Mucosa of rectum (tissue), 2 donors: ENCODE measurements around the gene TEX35.

Experiments used
- H3K27ac ChIP-seq, 2 donors: one replicate each; pipeline ENCODE4 v1.7.0; 2013; ENCODE audit warnings: inconsistent platforms in 2 of 2, low read depth in 2 of 2, low read length in 2 of 2
- H3K27me3 ChIP-seq, 2 donors: one replicate each; pipeline ENCODE4 v1.7.0; 2013; ENCODE audit warnings: low read length in 2 of 2; ENCODE audit not compliant: control insufficient read depth in 2 of 2, insufficient read depth in 2 of 2
- H3K36me3 ChIP-seq, 2 donors: one replicate each; pipeline ENCODE4 v1.7.0; 2013; ENCODE audit warnings: low read length in 2 of 2; ENCODE audit not compliant: control insufficient read depth in 2 of 2, insufficient read depth in 2 of 2
- H3K4me1 ChIP-seq, 2 donors: one replicate each; pipeline ENCODE4 v1.7.0; 2013; ENCODE audit warnings: low read length in 2 of 2, mild to moderate bottlenecking in 1 of 2; ENCODE audit not compliant: control insufficient read depth in 2 of 2, insufficient read depth in 2 of 2
- H3K4me3 ChIP-seq, 2 donors: one replicate each; pipeline ENCODE4 v1.7.0; 2013; ENCODE audit warnings: low read length in 2 of 2
- H3K9ac ChIP-seq, 2 donors: one replicate each; pipeline ENCODE4 v1.7.0; 2013; ENCODE audit warnings: low read length in 2 of 2, low read depth in 1 of 2, mild to moderate bottlenecking in 1 of 2
- H3K9me3 ChIP-seq, 2 donors: one replicate each; pipeline ENCODE4 v1.7.0; 2013; ENCODE audit warnings: low read length in 2 of 2; ENCODE audit not compliant: control insufficient read depth in 2 of 2
- donor health status: healthy.
- donor health status: Normal muscosa, but diverticular disease.

The TEX35 gene

GRCh38 chr1:178530502-178530901 lies 17.6 kb downstream of the TEX35 start:
- Histone ChIP-seq H3K36me3 (no peaks in the 10 kb centered on the region), H3K4me3 (no peak overlapping the region), H3K27me3 (no peaks in the 10 kb centered on the region), H3K27ac (no peak overlapping the region), H3K4me1 (peaks cover 4 to 8% of the 10 kb centered on the region in 2 donors), H3K9ac (no peak overlapping the region), H3K9me3 (no peaks in the 10 kb centered on the region)

DNA sequence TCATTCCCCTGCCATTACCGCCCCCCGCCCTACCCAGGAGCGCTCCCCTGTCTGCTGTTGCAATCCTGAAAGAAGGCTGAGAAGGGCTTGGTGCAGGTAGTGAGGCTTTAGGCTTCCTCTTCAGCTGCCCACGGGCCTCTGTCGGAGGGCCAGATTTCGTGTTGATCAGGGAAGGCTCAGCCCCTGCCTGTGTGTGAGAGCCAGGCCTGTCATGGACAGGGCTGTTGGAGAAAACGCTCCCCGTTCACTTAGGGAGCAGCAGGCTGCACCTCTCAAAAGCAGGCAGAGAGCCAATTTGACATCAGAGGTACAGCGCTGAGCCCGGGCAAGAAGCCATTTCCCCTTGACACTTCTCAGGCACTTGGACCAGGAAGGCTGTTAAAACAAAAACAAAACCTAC lies 19.0 kb downstream of the TEX35 start:
- Histone ChIP-seq H3K27ac (no peak overlapping the region), H3K4me1 (peaks cover 5 to 8% of the 10 kb centered on the region in 2 donors), H3K4me3 (peak overlapping the region in 1 of 2 donors; percentile 48), H3K9ac (peak overlapping the region in 1 of 2 donors; percentile 6), H3K27me3 (no peaks in the 10 kb centered on the region), H3K9me3 (no peaks in the 10 kb centered on the region), H3K36me3 (no peaks in the 10 kb centered on the region)

DNA sequence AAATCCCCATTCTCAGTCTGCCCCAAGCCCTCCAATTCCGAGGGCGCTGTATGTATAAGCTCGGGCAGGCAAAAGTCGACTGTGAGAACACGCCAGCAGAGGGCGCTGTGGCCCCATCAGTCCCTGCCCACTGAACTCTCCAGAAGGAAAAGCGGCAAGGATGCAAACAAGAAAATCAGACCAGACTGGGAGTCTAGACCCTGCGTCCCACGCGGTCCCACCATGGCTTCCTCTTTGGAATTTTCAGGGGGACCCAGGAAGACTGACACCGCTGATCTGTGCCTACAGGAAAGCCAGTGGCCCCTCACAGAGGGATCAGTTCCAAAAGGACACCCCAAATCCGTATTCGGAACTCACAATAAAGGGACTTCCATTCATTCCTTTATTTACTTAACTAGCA lies 19.5 kb downstream of the TEX35 start:
- Histone ChIP-seq H3K27me3 (no peaks in the 10 kb centered on the region), H3K9ac (peak overlapping the region in 1 of 2 donors; percentile 6)

DNA sequence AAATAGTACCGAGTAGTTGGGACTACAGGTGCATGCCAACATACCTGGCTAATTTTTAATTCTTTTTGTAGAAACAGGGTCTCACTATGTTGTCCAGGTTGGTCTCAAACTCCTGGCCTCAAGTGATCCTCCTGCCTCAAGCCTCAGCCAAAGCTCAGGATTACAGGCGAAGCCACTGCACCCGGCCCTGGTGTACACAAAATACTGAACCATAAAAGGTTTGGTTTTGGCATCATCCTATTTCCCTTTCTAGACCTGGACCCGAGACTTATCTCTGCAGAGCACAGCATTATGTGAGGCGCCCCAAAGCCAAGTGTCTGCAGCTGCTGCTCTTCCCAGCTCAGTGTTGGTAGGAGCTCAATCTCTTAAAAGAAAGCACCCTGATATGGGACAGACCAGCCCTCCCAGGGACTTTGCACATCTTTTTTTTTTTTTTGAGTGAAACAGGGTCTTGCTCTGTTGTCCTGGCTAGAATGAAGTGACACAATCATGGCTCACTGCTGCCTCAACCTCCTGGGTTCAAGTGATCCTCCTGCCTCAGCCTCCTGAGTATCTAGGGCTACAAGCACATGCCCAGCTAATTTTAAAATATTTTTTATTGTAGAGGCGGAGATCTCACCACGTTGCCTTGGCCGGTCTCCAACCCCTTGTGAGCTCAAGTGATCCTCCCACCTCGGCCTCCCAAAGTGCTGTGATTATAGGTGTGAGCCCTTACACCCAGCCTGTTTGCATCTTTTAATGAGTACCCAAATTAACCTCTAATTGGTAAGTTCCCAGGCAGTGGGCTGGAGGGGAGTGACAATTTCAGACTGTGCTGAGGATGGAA lies 20.4 kb downstream of the TEX35 start:
- H3K4me1 ChIP-seq, result peaks cover 19% of the 10 kb centered on the region in 2 donors

More for the DNA sequence above, 19.5 kb downstream of the TEX35 start:
- no peaks in the 10 kb centered on the region for H3K9me3 ChIP-seq
- H3K36me3 ChIP-seq, result no peaks in the 10 kb centered on the region
- H3K4me1 ChIP-seq, result peaks cover 10 to 13% of the 10 kb centered on the region in 2 donors
- H3K27ac ChIP-seq, result no peak overlapping the region
- H3K4me3 ChIP-seq, result peak overlapping the region; percentile 8 to 48

GRCh38 chr1:178534137-178534868 lies 21.4 kb downstream of the TEX35 start:
- Histone ChIP-seq H3K4me1 (peaks cover 24 to 26% of the 10 kb centered on the region in 2 donors), H3K36me3 (no peaks in the 10 kb centered on the region), H3K4me3 (no peak overlapping the region), H3K9ac (no peak overlapping the region), H3K9me3 (no peaks in the 10 kb centered on the region), H3K27ac (no peak overlapping the region), H3K27me3 (no peaks in the 10 kb centered on the region)

More for the DNA sequence above, 20.4 kb downstream of the TEX35 start:
- H3K9me3 ChIP-seq, result no peaks in the 10 kb centered on the region
- H3K36me3 ChIP-seq, result no peaks in the 10 kb centered on the region
- no peak overlapping the region for H3K4me3 ChIP-seq
- no peak overlapping the region for H3K9ac ChIP-seq
- H3K27me3 ChIP-seq, result no peaks in the 10 kb centered on the region
- no peak overlapping the region for H3K27ac ChIP-seq

DNA sequence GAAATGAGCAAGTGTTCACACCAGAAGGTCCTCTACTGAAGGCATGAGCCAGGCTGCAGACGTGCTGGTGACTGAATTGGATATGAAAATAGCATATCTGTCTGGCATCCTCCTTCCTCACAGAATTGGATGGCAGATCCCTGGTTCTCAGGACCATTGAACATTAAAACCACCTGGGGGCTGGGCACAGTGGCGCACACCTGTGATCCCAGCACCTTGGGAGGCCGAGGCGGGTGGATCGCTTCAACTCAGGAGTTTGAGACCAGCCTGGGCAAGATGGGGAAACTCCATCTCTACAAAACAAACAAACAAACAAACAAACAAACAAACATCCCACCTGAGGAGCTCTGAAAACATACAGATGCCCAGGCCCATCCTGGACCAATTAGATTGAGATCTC lies 23.4 kb downstream of the TEX35 start:
- Histone ChIP-seq H3K36me3 (no peaks in the 10 kb centered on the region), H3K9ac (no peak overlapping the region), H3K4me1 (peaks cover 24 to 28% of the 10 kb centered on the region in 2 donors), H3K4me3 (no peak overlapping the region), H3K27ac (peak overlapping the region; percentile 60 to 81), H3K27me3 (no peaks in the 10 kb centered on the region), H3K9me3 (no peaks in the 10 kb centered on the region)

DNA sequence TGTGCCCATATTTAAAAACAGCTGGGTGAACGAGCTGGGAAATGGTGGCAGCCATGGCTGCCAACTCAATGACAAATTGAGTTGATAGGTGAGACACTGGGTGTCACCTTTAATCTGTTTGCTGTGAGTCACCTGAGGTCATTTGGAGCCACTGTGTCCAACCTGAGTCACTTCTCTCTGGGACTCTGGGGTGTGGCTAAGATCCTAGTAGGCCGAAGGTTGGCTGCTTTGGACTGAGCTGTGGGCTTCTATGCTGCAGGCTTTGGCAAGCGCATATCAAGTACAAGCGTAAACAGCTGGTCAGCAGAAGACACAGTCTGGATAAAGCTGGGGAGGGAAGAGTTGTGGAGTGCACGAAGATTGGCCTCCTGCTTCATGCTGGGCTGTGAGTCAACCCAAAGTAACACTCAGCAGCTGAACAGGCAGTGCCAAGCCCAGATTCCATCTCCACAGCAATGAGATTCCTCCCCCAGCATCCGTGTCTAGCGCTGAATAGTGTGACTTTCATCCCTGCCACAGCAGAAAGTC lies 24.0 kb downstream of the TEX35 start:
- peaks cover 29% of the 10 kb centered on the region in 2 donors for H3K4me1 ChIP-seq
- no peaks in the 10 kb centered on the region for H3K36me3 ChIP-seq
- no peaks in the 10 kb centered on the region for H3K9me3 ChIP-seq
- H3K27ac ChIP-seq, result peak overlapping the region; percentile 79 to 89
- peak overlapping the region; percentile 15 to 23 for H3K4me3 ChIP-seq
- peak overlapping the region; percentile 19 to 20 for H3K9ac ChIP-seq
- no peaks in the 10 kb centered on the region for H3K27me3 ChIP-seq

- no peaks in the 10 kb centered on the region for H3K27me3 ChIP-seq
- H3K4me1 ChIP-seq, result peaks cover 24 to 32% of the 10 kb centered on the region in 2 donors
- no peaks in the 10 kb centered on the region for H3K9me3 ChIP-seq
- no peaks in the 10 kb centered on the region for H3K36me3 ChIP-seq
- H3K9ac ChIP-seq, result peak overlapping the region; percentile 19 to 26
- peak overlapping the region in 1 of 2 donors; percentile 23 for H3K4me3 ChIP-seq
- H3K27ac ChIP-seq, result peak overlapping the region; percentile 79 to 89
These were observed 24.6 kb downstream of the TEX35 start for GRCh38 chr1:178537382-178538090.

DNA sequence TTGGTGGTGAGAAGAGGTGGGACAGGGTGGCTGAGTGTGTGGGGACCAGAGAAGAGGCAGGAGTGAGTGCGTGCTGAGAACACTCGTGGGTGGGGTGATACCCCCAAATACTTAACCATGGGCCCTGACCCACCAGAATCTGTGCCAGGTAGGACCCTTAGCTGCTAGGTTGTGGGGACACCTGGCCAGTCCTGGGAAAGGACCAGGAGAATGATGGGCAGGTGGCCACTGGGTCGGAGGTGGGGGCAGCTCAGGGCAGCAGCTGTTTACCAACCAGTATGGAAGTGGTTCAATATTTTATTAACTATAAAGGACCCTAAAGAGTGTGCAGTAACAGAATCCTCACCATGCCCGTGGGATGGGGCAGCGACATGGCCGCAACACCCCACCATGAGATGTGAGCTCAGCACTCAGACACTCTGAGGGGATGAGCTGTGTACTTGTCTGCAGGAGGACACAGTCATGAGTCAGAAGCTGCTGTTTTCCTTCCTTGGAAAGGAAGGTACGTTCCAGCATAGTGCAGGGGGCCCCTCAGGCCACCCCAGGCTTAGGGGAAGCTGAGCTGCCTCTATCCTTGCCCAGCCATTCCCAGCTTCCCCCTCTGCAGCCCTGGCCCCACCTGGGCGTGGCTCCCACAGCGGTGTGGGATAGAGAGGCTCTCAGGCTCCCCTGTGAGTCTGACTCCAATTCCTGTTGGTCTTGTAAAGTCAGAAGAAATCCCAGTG lies 25.4 kb downstream of the TEX35 start:
- Histone ChIP-seq H3K27me3 (no peaks in the 10 kb centered on the region), H3K9ac (no peak overlapping the region), H3K27ac (peak overlapping the region; percentile 79 to 89), H3K36me3 (no peaks in the 10 kb centered on the region), H3K4me1 (peaks cover 26 to 32% of the 10 kb centered on the region in 2 donors), H3K9me3 (no peaks in the 10 kb centered on the region), H3K4me3 (no peak overlapping the region)
